Measurements from ENCODE around the gene TMEM87A.

TMEM87A gene

DNA sequence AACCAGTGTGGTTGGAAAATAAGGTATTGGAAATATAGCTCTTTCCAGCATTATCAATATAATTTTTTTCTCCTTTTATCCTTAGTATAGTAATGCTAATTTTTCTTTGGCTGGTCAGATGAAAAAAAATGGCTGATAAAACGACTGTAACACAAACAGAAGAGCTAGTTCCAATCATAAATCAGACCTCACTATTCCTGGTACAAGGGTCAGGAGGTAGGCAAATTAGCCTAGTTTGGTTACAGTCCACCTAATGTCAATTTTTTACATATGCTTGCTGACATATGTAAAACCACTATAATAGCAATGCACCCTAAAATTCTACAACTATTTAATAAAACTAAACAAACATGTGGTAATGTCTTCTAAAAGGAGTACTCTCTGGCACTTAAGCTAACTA is 45.2 kb downstream of the TMEM87A start:
- ATAC-seq (no peak), DNase-seq (no peak)
- Mint-ChIP-seq H3K9me3 (no peaks in the 10 kb centered on the region), H3K27me3 (no peaks in the 10 kb centered on the region), H3K4me1 (no peaks in the 10 kb centered on the region), H3K27ac (no peak overlapping the region), H3K4me3 (no peak overlapping the region)

- ATAC-seq (no peak), DNase-seq (no peak)
- Mint-ChIP-seq H3K27ac (peak overlapping the region in 1 of 2 donors; percentile 59), H3K9me3 (no peaks in the 10 kb centered on the region), H3K27me3 (no peaks in the 10 kb centered on the region), H3K4me3 (no peak overlapping the region), H3K4me1 (no peaks in the 10 kb centered on the region)
Measured at GRCh38 chr15:42226648-42227047, 46.6 kb downstream of the TMEM87A start.

DNA sequence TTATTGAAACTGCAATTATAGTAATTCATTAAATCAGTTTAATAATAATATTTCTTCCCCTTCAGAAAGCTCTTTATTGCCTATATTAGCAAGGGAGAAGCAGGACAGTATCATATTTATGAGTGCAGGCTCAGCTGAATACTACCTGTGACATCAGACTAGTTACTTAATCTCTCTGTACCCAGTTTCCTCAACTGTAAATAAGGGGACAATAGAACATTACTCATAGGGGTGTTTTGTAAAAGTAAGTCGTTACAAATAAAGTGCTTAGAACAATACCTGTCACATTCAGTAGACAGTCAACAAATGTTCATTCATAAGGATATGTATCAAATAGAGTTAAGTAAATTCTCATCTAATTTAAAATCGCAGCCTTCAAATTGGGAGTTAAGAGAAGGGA is 53.0 kb downstream of the TMEM87A start:
- ATAC-seq (no peak), DNase-seq (no peak)
- Mint-ChIP-seq H3K27me3 (no peaks in the 10 kb centered on the region), H3K4me3 (no peak overlapping the region), H3K27ac (peak overlapping the region in 1 of 2 donors; percentile 50), H3K4me1 (peaks cover 8% of the 10 kb centered on the region), H3K9me3 (no peaks in the 10 kb centered on the region)

GRCh38 chr15:42218953-42219592 is 54.2 kb downstream of the TMEM87A start:
- no peaks in the 10 kb centered on the region for H3K9me3 Mint-ChIP-seq
- no peaks in the 10 kb centered on the region for H3K27me3 Mint-ChIP-seq
- H3K4me3 Mint-ChIP-seq = no peak overlapping the region
- H3K4me1 Mint-ChIP-seq = peaks cover 16% of the 10 kb centered on the region
- no peak overlapping the region for H3K27ac Mint-ChIP-seq
- ATAC-seq = no peak
- no peak for DNase-seq

DNA sequence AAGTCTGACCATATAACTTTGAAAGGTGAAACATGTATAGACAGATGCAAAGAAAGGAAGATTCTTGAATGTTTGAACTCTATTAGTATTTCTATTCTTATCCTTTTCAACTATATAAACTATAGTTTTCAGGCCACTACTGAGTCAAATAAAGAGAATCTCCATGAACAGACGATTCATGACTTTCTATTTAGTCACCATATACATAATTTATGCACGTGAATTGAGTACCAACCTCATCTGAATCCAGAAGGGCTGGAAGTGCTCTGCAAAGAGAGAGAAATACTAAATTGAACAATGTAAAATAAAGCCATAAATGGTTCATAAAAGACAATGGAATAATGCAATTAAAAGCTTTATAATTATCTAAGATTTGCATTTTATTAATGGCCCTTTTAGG is 55.7 kb downstream of the TMEM87A start:
- H3K4me3 Mint-ChIP-seq = no peak overlapping the region
- H3K27me3 Mint-ChIP-seq = no peaks in the 10 kb centered on the region
- H3K4me1 Mint-ChIP-seq = peaks cover 17% of the 10 kb centered on the region
- no peaks in the 10 kb centered on the region for H3K9me3 Mint-ChIP-seq
- H3K27ac Mint-ChIP-seq = no peak overlapping the region
- ATAC-seq = no peak
- DNase-seq = no peak

GRCh38 chr15:42215913-42216829 is 57.1 kb downstream of the TMEM87A start:
- Mint-ChIP-seq H3K9me3 (no peaks in the 10 kb centered on the region), H3K27ac (no peak overlapping the region), H3K4me1 (peaks cover 17% of the 10 kb centered on the region), H3K27me3 (no peaks in the 10 kb centered on the region), H3K4me3 (no peak overlapping the region)
- DNase-seq (no peak), ATAC-seq (peak; percentile 60)

DNA sequence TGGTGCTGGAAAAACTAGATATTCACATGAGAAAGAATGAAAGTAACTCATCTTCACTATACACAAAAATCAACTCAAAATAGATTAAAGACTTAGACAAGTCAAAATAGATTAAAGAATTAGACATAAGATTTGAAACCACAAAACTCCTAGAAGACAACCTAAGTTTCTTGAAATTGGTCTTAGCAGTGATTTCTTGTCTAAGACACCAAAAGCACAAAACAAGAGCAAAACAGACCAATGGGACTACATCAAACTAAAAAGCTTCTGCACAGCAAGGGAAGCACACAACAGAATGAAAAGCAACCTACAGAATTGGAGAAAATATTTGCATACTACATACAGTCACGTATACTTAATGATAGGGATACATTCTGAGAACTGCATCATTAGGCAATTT is 58.6 kb downstream of the TMEM87A start:
- H3K4me3 Mint-ChIP-seq = no peak overlapping the region
- DNase-seq = no peak
- H3K4me1 Mint-ChIP-seq = peaks cover 17% of the 10 kb centered on the region
- no peak for ATAC-seq
- H3K9me3 Mint-ChIP-seq = no peaks in the 10 kb centered on the region
- H3K27me3 Mint-ChIP-seq = no peaks in the 10 kb centered on the region
- peak overlapping the region; percentile 48 to 82 for H3K27ac Mint-ChIP-seq

DNA sequence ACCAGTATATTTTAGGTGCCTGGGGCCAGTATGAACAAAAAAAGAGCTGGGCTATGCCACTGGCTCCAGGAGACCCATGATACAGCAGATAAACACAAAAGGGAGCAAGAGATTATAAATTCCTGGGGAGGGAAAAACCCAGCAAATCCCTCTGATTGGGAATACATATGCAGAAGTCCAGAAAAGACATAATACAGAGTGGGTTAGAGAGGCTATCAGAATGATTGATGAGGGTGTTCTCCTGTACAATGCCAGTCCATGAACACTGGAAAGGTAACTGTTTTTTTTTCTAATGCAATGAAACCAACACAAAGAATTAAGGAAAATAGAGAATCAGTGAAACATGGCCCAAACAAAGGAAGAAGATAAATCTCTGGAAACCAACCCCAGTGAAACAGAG is 59.7 kb downstream of the TMEM87A start:
- Mint-ChIP-seq H3K4me3 (no peak overlapping the region), H3K9me3 (no peaks in the 10 kb centered on the region), H3K27me3 (no peaks in the 10 kb centered on the region), H3K27ac (no peak overlapping the region), H3K4me1 (peaks cover 18% of the 10 kb centered on the region)
- ATAC-seq = no peak
- DNase-seq = no peak

- no peaks in the 10 kb centered on the region for H3K27me3 Mint-ChIP-seq
- H3K9me3 Mint-ChIP-seq = no peaks in the 10 kb centered on the region
- DNase-seq (no peak), ATAC-seq (no peak)
- no peak overlapping the region for H3K27ac Mint-ChIP-seq
- H3K4me1 Mint-ChIP-seq = peaks cover 34% of the 10 kb centered on the region
- H3K4me3 Mint-ChIP-seq = no peak overlapping the region
Measured at GRCh38 chr15:42210696-42211095, 62.5 kb downstream of the TMEM87A start.

- H3K4me3 Mint-ChIP-seq = peak within 1 kb of the TSS; percentile 96
- H3K27ac Mint-ChIP-seq = peak within 1 kb of the TSS; percentile 95 to 98
- H3K9me3 Mint-ChIP-seq = no peaks in the 10 kb centered on the region
- peak; percentile 99 for ATAC-seq
- no peaks in the 10 kb centered on the region for H3K27me3 Mint-ChIP-seq
- H3K4me1 Mint-ChIP-seq = peaks cover 42% of the 10 kb centered on the region
- DNase-seq = peak; percentile 72 to 82
Measured at GRCh38 chr15:42207674-42208579, 65.3 kb downstream of the TMEM87A start, which contains the start of gene VPS39. Gene VPS39, minus strand, starts transcription at chr15:42208304. Its CDS starts 151 bp downstream, at chr15:42208153.

GRCh38 chr15:42206406-42206805 is 66.8 kb downstream of the TMEM87A start:
- H3K4me3 Mint-ChIP-seq = peak overlapping the region; percentile 96
- H3K27me3 Mint-ChIP-seq = no peaks in the 10 kb centered on the region
- peak overlapping the region in 1 of 2 donors; percentile 6 for H3K27ac Mint-ChIP-seq
- peaks cover 48% of the 10 kb centered on the region for H3K4me1 Mint-ChIP-seq
- no peaks in the 10 kb centered on the region for H3K9me3 Mint-ChIP-seq
- ATAC-seq = no peak
- no peak for DNase-seq

DNA sequence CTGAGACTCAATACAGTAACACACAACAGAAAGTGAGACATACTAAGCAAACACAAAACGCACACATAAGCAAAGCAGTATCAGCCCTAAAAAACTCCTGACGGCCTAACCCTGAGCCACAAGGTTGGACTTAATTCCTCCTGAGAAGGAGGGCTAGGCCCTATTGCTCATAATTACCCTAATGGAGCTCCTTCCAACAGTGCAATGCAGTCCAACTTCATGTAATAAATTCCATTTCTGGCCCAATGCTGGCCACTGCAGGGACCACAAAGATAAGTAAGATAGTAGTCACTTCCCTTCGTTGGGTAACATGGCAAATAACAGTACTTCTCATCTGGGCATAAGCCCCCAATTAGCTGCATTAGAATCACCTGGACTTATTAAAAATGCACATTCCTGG is 69.3 kb downstream of the TMEM87A start:
- Mint-ChIP-seq H3K4me3 (no peak overlapping the region), H3K9me3 (no peaks in the 10 kb centered on the region), H3K27ac (no peak overlapping the region), H3K27me3 (no peaks in the 10 kb centered on the region), H3K4me1 (peaks cover 58% of the 10 kb centered on the region)
- DNase-seq (no peak), ATAC-seq (no peak)

- DNase-seq (no peak), ATAC-seq (no peak)
- H3K27ac Mint-ChIP-seq = no peak overlapping the region
- H3K4me3 Mint-ChIP-seq = no peak overlapping the region
- peaks cover 54% of the 10 kb centered on the region for H3K4me1 Mint-ChIP-seq
- no peaks in the 10 kb centered on the region for H3K9me3 Mint-ChIP-seq
- H3K27me3 Mint-ChIP-seq = no peaks in the 10 kb centered on the region
Measured at GRCh38 chr15:42202653-42203052, 70.6 kb downstream of the TMEM87A start.

DNA sequence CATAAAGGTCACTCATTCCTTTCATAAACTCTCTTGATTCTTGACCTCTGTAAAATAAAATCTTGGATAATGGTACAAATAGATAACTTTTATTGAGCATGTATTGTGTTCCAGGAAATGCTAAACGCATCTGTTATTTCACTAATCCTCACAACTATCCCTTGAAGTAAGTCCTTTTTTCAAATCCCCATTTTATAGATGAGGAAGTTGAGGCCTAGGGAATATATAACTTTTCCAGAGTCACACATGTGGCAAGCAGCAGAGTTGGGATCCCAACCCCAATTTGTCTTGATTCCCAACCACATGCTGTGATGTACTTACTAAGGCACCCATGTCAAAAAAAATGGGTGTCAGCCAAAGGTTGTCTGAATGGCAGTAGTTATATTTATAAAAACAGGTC is 71.4 kb downstream of the TMEM87A start:
- no peaks in the 10 kb centered on the region for H3K27me3 Mint-ChIP-seq
- peak overlapping the region in 1 of 2 donors; percentile 20 for H3K27ac Mint-ChIP-seq
- DNase-seq = no peak
- ATAC-seq = no peak
- peaks cover 46% of the 10 kb centered on the region for H3K4me1 Mint-ChIP-seq
- H3K4me3 Mint-ChIP-seq = no peak overlapping the region
- H3K9me3 Mint-ChIP-seq = no peaks in the 10 kb centered on the region

- Mint-ChIP-seq H3K27me3 (no peaks in the 10 kb centered on the region), H3K27ac (no peak overlapping the region), H3K4me1 (peaks cover 32% of the 10 kb centered on the region), H3K9me3 (no peaks in the 10 kb centered on the region), H3K4me3 (no peak overlapping the region)
- DNase-seq (no peak), ATAC-seq (no peak)
Measured at GRCh38 chr15:42199126-42199525, 74.1 kb downstream of the TMEM87A start.
